ENCODE data around the gene ART4.

GRCh38 chr12:14890701-14891100 is 47.4 kb upstream of the ART4 start:
- TF ChIP-seq CTCF (IDR thresholded peaks at IDR 0.05; ENCODE audit: insufficient read depth, low read length) (no peak), REST (IDR thresholded peaks at IDR 0.05; ENCODE audit: insufficient replicate concordance, low read depth) (no peak), GABPA (IDR thresholded peaks at IDR 0.05; ENCODE audit: low read depth) (no peak)
